HG03060 (cell line): ENCODE results near the gene ZBTB49.

Source experiments
- ATAC-seq: cut with Tn5 transposase; IDR thresholded peaks from one replicate; pipeline ENCODE4 v1.9.1; 2021; ENCODE audit warnings: low read depth, moderate number of reproducible peaks; ENCODE audit not compliant: unreplicated experiment

ZBTB49 gene

DNA sequence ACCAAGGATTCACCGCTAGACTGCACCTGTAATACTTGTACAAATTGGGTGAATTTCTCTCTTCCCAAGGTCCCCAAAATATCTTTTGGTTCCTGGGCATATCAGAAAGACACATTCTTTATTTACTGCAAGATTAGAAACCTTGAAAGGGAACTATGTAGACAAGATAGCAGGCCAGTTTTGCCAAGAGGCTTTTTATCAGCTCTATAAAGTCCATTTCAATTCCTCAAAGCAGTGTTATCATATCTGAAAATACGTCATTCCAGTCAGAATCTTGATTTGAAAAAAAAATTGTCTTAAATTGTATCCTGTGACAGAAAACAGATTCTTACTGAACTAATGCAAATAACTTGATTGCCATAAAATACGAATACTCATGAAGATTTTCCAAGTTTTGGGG, 59.8 kb downstream of the ZBTB49 start:
- ATAC-seq = no peak

DNA sequence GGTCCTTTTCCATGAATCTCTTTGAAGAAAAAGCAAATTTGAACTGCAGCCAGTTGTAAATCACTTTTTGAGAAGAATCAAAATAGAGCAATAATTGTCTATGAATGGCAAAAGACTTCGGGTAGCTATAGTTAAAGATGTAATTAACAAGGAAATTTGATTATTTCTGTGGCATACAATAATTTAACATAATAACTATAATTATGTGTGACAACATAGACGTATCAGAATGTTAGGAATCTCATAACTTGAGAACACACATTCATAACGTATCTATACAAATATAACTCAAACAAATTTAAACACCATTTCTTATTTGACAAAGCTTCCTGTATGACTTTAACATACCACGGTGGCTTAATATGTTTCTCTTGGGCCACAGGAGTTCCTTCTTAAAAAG, 60.9 kb downstream of the ZBTB49 start:
- ATAC-seq = no peak

DNA sequence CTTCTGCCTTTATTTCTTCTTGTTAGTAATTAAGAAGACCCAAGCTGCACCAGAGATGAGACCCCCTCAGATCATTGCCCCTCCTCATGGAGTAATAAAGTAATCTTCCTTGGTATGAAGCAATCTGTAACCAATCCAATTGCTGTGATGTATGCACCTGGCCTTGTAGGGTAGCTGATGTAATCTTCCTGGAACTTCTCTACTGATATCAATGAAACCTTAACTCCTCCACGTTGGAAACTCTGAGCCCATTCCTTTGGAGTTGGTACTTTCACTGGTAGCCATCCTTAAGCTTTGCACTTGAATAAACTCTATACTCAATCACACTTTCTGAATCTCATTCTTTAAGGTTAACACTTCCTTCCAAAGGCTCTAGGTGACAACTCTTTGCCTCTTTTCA, 65.3 kb downstream of the ZBTB49 start:
- ATAC-seq = no peak

DNA sequence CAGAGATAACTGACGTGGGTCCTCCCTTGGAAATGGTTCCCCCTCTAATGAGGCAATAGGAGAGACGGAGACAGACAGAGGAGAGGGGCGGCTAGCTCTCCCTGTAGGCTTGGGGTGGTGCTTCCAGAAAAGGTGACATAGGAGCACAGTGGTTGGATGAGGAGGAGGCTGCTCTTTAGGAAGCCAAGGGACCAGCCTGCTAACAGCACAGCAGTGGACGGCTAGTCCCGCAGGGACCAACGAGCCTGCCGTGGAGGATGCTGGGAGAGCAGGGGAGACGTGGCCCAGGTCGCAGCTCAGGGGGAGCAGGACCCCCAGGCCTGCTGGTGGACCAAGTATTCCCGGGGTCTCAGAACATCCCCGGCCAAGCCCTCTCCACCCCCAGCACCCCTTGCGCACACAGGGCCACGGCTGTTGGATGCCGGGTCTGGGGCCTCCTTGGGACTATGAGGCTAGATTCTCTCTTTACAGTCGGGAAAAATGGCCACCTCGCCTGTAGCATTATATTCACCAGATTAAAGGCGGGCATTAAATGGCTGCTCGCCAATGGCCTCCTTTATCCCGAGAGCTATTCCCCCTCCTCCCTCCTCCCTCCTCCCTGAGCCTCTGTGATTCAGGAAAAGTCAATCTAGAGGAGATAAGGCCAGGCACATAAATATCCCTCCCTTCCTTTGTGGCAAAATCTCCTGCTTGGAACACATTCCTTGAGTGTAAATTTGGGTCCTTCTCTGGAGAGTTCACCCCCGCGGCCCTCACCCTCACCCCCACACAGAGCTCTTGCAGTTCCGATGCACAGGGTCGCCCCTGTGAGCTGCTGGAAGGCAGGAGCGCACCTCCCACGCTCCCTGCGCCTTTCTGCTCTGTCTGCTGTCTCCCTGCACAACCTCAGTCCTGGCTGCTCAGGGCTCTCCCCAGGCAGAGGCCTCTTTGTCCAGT, 66.3 kb downstream of the ZBTB49 start:
- ATAC-seq = no peak

DNA sequence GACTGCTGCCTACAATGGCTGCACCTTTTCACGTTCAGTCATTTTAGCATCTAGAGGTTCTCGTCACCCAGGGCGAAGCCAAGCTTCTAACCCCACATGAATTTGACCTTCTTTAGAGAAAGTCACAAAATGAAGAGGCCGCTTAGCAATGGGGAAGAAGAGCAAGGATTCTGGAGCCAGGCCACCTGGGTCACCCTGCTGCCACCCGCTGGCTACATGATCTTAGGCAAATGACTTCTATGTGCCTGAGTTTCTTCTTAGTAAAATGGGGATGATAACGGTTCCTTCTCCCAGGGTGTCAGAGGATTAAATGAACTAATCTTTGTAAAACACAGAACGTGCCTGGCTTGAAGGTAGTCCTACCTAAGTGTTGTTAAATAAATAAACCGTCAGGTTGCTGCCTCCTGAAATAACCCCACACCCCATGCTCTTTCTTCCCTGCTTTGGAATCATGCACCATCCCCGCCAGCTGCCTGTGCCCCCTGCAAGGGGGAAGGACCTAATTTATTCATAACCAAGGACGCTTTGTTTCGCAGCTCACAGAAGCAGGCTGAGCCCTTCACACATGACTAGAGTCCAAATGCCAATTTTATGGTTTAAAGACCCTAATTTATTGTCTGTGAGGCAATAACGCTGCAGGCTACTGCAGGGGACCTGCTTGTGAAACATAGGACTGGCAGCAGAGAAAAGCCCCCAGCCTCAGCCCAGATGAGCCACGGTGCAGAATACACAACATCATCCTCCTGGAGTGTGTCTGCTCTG, 68.2 kb downstream of the ZBTB49 start:
- ATAC-seq = no peak

DNA sequence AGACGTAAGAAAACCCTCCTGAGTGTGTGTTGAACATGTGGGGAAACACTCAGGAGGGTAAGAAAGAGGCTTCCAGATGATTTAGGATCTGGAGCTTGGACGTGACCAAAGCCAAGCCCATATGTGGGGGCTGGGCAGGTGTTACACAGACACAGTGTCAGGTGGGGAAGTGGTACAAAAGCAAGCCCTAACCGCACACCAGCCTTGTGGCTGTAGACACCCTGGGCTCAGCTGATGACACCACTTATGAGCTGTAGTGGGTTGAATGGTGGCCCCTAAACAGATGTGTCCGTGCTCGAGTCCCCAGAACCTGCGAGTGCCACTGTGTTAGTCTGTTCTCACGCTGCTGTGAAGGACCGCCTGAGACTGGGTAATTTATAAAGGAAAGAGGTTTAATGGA, 71.8 kb downstream of the ZBTB49 start:
- ATAC-seq = no peak

DNA sequence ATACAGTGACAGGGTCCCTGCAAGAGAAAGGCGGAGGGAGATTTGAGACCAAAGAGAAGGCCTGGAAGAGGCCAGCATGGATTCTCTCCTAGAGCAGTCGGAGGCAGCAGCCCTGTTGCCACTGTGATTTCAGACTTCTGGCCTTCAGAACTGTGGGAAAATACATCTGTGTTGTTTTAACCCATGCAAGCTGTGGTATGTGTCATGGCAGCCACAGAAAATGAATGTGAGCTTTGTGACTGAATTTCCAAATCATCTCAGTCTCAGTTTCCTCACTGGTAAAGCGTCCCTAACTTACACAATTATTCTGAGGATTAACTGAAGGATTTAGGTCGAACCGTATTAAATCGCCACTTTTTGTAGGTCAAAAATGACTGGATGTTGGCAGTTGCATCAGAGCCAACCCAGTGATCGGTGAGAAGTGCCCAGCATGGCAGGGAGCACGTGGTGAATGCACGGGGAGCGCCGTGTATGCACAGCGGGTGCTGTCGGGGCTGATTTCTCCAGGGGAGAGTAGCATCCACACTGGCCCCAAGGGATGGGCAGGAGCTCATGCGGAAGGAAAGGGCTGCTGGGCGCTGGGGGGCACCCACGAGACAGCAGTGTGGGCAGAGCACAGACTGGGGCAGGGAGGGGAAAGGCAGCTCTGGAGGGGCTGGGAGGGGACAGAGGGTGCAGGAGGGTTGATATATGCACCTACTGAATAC, 73.1 kb downstream of the ZBTB49 start:
- no peak for ATAC-seq

DNA sequence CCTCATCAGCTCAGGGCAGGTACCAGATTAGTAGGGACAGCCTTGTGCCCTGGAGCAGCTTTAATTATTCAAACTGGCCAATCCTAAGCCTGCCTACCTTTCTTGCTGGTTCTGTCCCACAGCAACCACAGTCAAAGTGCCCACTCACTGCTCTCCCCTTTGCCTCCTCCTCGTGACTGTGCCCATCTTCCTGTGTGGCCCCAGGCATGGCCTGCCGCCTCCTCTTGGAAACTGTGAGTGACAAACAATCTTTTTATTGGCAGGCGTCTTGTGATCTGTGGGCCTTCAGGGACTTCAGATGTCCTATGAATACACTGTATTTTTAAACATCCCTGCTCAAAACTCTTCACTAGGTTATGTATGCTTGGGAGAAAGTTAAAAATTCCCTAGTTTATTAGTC, 74.0 kb downstream of the ZBTB49 start:
- ATAC-seq = no peak

DNA sequence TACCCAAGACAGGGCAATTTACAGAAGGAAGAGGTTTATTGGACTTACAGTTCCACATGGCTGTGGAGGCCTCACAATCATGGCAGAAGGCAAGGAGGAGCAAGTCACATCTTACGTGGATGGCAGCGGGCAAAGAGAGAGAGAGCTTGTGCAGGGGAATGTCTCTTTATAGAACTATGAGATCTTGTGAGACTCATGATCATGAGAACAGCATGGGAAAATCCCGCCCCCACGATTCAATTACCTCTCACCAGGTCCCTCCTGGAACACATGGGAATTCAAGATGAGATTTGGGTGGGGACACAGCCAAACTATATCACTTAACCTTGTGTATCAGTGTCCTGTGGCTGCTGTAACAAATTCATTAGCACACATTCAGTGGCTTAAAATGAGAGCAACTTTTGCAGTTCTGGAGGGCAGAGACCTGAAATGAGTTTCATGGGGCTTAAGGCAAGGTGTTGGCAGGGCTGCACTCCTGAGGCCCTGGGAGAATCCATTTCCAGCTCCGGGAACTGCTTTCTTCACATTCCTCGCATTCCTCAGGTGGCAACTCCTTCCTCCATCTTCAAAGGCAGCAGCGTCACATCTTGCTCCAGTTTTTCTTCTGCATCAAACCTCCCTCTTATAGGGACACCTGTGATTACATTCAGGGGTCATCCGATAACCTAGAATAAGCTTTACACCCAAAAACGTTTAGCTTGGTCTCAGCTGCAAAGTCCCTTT, 74.6 kb downstream of the ZBTB49 start:
- no peak for ATAC-seq

DNA sequence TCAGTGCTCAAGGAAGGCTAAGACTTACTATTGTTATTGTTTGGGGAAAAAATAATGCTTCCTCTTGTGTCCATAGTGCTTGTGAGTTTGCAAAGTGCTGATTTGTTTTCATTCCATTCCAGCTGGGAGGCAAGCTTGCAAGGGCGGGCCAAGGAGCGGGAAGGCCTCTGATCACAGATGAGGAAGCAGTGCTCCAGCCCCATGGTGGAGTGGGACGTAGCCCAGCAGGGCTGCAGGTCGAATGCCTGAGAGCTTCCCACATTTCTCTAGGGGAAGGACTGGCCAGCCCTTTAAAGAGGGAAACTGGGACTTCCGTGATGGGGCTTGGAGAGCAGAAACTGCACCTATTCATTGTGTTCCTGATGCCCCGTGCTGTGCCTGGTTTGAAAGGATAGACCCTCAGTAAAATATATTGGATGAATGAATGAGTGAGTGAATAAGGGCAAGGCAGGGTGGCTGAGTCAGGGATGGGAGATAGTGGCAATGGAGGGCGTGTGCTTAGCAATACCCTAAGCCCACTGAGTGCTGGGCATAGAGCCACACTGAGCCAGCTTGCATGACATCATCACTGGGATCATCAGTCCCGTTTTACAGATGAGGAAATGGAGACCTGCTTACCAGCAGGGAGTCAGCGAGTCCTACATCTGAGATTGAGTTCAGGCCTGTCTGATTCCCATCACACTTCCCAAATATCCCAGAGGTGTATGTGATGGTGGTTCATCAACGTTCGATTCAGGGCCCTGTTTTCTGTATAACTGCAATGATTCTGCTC, 78.9 kb downstream of the ZBTB49 start:
- ATAC-seq = no peak
